Stimulated activated CD4-positive, alpha-beta T cell treated with anti-CD3 and anti-CD28 coated beads, TNF-alpha, amount 100 ng/mL, for 24 hours (primary cell): ENCODE results near the gene LIN28B.
"Not testable (repeated sequence)": the region's sequence is repeated elsewhere in the genome, so short reads cannot be mapped to it uniquely, and the experiment has no call there.

ENCODE experiments used
- DNase-seq, 3 experiments: peaks; one replicate each; pipeline ENCODE4 v3.0.0-alpha.2; 2020; ENCODE audit warnings: low read depth in 3 of 3

The LIN28B gene

DNA sequence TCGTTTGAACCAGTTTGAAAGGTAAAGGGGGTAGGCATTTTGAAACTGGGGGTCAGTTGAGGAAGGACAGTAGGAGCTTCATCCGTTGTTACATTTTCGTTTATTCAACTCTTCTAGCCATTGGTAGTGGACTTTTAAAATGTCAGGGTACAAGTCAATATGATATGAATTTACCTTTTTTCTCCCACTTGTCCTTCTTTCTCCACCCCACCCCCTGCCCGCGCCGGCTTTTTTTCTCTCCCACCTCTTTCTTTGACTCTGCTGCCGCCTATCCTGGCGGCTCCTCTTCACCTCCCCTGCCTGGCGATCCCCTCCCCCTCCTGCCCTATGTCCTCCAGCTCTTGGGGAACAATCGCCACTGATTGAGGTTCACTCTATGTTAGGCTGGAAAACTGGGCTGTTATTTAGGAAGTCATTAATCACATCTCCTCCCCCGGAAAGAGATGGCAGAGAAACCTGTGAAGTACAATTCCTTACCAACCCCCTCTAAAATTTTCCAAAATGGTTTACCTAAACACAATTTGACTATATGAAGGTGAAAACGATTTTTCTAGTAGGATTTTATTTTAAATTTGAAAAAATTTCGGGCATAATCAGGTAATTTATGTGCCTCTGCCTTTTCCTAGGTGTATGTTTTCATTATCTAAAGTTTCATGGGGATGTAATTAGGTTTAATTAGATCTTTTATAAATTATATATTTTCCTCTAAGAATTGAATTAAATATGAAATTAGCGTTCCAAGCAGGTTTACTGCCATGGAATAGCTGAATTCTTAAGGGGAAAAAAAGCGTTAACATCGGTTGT is 778 bp upstream of the LIN28B start:
- no peak for DNase-seq

DNA sequence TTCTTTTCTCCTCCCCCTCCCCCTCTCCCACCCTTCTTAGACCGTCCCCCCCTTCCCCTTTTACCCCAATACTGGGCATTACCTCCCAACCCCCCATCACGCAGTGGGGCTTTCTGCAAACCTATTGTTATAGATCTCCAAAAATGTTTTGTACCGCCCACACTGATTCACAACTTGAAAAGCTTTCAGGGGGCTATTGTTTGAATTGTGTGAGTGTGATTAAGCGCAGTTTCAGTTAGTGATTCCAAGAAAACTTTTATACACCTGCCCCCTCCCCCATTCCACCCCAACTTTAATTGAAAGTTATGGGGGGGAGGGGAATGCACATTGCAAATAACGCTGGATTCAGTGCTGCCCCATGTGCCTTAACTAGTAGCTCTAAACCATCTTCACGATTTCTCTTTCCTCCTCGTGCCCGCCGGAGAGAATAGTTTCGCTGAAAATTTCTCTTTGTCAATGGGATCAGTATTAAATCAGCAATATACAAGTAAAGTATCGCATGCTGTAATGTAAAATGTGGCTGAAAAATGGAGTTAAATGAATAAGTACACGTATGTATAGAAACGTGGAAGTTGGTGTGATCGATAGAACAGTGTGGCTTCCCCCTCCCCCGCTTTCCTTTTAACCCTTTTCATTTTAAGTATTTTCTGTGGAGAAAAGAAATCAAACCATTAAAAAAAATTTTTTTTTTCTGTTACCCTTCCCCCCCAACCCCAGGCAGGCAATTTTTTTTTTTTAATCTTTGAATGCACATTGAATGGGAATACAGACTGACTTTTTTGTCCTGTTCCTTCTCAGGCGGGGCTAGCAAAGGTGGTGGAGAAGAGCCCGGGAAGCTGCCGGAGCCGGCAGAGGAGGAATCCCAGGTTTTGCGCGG is 632 bp downstream of the LIN28B start:
- DNase-seq: no peak

DNA sequence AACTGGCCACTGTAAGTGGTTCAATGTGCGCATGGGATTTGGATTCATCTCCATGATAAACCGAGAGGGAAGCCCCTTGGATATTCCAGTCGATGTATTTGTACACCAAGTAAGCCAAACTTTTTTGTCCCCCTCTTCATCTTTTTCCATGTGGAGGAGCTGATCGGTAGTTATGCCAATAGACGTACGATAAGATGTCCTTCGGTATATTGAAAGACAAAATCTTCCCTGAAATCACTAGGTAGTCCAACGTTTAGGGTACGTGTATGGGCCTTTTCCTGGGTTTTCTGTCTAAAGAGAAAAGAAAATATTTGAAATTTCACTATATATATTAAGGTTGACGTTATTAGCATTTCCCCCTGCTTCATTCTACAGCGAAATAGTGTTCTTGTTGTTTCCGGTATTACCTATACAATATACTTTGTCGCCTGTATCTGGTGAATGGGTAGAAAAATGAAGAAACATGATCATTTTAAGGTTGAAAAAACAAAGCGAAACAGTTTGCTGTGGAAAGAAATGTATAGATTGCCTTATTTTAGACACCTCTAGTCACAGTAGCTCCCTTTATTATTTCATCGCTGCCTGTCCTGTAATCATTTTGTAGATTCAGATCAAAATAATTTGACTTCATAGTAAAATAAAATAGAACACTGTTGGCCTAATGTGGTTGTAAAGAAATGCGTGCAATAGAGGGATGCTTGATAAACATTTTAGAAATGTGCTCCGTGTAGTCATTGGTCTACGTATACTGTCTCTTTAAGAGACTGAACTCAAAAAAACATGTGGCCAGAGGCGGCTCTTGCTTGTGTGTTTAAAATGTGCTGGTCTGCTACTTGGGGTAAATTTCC is 1.5 kb downstream of the LIN28B start:
- no peak for DNase-seq

DNA sequence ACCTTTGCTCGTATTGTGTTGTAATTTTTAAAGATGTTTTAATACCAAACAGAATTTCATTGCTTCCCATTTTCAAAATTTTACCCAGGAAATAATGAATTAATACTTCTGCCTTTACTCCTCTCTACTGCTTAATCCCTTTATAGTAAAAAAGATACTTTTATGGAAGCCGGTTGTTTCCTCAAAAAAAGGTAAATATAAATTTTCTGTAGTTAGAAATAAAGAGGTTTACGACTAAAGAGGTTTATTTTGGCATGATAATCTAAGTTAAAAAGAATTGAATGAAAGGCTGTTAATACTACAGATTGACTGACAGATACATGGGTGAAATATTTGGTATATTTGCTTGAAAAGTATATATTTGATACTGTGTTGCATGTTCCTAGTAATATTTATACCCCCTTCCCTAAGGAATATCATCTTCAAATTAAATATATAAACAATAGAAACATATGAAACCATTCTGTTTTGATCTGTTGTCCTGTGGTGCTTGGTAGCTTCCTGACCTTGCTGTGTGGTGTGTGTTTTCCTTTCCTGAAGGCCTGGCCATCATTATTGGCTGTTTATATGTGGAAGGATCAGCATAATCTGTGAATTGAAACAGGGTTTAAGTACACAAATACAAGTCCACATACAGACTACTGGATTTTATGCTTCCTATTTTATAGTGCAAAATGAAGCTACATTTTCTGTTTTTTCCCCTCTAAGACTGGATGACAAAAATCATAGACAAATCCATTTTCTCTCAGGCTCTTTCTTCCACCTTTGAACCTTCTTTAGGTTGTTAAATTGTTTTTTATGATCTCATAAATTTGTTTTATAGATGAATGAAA is 2.3 kb downstream of the LIN28B start:
- DNase-seq: no peak

DNA sequence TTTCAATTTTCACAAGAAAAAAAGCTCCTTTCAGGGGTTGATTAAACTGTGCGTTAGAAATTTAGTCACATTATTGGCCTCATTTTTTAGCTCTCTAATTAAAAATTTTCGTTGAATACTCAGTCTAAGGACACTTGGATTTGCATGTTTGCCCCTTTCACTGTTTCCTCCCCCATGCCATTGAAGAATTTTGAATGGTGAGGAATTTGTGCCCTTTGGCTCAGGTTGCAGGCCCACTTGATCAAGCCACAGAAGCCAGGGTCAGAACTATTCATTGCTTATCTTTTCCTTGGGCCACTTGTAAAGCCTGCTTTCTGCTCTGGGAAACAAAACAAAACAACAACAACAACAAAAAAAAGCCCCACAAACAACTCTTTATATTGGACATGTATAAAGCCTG is 12.2 kb downstream of the LIN28B start:
- no peak for DNase-seq

DNA sequence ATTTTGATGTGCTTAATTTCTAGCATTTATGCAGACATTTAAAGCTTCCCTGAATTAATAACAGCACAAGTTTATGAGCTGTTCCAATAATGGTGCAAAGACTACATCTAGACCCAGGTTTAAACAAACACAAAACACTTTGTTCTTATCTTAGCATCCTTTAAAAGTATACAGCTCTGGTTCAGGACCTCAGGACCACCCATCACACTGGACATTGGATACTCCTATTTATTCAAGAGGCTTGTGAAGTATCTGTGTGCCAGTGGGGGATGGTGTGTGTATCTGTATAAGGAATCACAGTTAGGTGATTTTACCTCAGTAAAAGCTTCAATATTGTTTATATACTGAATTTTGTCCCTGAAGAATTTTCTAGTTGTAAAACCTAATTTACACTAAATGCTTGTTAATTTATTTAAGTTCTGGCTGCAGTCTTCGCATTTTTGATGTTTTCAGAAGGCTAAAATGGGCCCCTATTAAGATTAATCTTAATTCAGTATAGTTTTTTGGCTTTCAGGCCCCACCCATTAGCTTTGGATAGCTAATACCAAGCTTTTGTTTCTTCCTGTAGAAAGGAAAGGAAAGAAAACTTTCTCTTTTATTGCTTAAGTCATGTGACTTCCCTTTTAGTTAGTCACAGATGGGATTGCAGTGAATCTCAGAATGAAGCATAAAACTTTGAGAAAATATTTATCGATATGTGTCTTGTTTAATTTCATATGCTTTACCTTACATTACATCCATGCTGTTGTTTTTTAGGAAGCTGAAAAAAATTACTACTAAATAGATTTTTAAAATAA is 13.1 kb downstream of the LIN28B start:
- no peak for DNase-seq

DNA sequence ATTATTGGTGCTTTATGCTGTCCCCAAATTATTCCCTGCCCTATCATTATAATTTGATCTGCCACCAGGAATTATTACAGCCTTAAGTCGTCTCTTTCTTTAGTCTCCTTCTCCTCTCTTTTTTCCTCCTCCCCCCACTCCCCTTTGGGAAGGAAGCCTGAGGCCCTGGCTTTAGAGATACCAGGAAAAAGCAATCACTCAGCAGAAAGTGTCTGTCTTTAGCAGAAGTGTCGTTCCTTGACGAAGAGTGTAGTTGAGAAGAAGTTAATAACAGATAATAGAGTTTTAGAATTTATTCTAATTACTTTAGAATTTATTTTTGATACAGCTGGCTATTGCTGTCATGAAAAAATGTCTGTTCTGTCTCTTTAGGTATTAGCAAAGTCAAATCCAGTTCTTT is 16.5 kb downstream of the LIN28B start:
- no peak for DNase-seq

DNA sequence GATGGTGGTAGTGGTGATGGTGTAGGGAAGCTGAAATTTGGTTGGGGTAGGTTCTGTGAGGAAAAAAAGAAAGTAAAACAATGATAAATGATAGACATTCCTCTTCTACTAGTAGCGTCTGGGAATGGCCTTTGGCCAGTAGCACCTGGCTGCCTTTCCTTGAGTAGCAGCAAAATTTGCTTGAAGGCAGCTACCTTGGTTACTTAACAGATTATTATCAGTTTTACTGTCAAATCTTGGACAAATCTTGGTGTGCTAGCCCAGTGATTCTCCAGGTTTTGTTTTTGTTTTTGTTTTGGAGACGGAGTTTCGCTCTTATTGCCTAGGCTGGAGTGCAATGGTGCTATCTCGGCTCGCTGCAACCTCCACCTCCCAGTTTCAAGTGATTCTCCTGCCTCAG is 26.4 kb downstream of the LIN28B start:
- DNase-seq: no peak

DNA sequence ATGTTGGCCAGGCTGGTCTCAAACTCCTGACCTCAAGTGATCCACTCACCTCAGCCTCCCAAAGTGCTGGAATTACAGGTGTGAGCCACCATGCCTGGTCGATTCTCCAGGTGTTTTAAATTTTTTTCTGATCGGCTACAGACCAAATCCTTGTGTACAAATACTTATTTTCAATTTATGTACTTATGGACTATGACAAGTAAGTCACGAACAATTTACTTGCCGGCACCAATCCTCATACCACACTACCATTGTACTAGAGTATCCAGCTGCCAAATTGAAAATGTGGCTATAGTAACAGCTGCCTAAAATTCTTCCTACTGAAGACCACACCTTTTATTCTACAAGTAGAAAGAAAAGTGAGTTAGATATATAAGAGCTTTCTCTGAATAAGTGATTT is 26.9 kb downstream of the LIN28B start:
- DNase-seq: no peak

DNA sequence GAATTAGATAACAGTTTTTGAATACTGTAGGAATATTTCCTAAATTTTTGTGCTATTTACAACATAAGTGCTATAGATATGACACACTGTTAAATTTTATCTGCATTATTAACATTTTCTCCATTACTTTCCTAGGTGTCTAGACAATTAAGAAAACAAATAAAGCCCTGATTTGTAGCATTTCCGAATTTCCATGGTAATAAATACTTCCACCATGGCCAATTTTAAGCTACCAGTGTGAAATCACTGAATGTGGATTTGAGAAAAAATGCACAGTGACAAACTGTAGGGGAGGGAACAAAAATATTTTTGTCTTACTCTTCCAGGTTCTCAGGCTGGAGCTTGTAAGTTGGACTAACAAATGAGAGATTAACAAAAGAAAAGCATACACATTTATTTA is 27.9 kb downstream of the LIN28B start:
- no peak for DNase-seq

DNA sequence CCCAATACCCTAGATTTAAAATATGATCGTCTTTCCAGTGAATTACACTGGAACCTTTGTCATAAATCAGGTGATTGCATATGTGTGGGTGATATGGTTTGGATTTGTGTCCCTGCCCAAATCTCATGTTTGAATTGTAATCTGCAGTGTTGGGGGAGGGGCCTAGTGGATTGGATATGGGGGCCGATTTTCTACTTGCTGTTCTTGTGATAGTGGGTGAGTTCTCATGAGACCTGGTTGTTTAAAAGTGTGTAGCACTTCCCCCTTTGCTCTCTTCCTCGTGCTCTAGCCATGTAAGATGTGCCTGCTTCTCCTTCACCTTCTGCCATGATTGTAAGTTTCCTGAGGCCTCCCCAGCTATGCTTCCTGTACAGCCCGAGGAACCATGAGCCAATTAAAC is 29.0 kb downstream of the LIN28B start:
- not testable (repeated sequence) for DNase-seq

DNA sequence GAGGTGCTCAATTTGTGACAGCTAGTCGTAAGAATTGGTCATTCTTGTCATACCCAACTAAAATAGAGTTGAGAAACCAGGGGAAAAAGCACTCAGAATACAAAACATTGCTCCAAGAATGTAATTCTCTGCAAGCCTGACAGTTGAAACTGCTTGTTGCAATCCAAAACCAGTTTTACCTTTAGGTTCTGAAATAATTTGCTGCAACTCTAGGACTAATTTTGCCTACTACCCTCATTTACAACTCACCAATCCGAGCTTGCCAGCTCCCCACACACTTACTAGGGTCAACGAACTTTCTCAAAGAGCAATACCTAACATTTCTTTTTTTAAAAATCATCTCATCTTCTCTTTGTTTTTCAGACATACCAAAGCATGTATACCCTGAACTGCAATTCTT is 29.7 kb downstream of the LIN28B start:
- no peak for DNase-seq

DNA sequence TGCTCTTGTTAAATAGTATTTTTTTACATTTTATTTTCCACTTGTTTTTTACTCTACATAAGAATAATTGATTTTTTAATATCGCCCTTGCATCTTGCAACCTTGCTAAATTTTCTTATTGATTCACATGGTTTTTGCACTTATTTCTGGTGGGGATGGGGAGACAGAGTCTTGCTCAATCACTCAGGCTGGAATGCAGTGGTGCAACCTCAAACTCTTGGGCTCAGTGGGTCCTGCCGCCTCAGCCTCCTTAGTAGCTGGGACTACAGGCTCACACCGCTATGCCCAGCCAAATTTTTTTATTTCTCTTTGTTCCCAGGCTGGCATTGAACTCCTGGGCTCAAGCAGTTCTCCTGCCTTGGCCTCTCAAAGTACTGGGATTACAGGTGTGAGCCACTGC is 30.3 kb downstream of the LIN28B start:
- no peak for DNase-seq

DNA sequence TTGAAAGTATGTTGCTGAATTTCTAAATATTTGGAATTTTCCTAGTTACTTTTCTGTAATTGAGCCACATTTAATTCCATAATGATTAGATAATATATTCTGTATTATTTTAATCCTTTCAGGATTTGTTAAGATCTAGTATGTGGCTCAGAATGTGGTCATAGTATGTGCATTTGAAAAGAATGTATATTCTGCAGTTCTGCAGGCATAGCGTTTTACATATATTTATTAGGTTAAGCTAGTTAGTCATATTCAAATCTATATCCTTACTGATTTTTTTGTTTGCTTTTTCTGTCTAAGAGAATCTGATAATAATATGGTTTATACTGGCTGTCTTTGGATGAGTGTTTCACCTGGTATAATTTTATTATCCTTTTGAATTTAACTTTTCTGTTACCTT is 33.2 kb downstream of the LIN28B start:
- no peak for DNase-seq

DNA sequence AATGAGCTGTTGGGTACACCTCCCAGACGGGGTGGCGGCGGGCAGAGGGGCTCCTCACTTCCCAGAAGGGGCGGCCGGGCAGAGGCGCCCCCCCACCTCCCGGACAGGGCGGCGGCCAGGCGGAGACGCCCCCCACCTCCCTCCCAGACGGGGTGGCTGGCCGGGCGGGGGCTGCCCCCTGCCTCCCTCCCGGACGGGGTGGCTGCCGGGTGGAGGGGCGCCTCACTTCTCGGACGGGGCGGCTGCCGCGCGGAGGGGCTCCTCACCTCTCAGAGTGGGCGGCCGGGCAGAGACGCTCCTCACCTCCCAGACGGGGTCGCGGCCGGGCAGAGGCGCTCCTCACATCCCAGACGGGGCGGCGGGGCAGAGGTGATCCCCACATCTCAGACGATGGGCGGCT is 34.2 kb downstream of the LIN28B start:
- DNase-seq: not testable (repeated sequence)

DNA sequence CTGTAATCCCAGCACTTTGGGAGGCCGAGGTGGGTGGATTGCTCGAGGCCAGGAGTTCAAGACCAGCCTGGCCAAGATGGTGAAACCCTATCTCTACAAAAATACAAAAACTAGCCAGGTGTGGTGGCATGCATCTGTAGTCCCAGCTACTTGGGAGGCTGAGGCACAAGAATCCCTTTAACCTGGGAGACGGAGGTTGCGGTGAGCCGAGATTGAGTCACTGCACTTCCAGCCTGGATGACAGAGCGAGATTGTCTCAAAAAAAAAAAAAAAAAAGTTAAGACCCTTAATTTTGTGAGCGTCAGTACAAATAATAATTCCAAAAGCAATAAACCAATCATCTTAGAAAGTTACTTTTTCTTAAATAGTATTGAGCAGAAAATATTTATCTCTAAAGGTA is 36.7 kb downstream of the LIN28B start:
- DNase-seq: not testable (repeated sequence)

DNA sequence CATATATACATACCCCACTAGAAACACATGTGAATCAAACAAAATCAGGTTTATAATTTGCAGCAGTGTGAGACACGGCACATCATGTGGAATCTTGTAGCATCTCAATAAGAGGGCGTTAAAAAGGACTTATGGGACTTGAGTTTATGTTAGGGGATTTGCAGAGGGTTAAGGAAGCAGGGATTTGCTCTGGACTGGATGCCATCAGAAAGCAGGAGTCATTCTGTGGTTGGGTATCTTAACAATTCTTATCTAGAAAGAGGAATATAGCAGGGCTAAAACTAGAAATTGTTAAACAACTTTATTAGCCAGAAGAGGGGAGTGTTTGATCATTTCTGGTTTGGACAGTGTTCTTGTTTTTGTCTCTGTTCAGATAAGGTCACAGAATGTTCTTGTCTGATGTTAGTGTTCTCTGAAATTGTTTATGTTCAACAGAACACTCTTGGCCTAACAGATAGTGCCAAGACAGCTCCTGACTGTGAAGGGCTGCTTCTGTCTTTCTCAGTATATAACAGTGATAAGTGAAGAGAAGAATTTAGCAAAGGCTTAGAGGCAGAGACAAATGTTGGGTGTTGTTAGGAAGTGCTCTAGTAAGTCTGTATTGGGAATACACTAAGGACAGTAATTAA is 39.2 kb downstream of the LIN28B start:
- DNase-seq: no peak

DNA sequence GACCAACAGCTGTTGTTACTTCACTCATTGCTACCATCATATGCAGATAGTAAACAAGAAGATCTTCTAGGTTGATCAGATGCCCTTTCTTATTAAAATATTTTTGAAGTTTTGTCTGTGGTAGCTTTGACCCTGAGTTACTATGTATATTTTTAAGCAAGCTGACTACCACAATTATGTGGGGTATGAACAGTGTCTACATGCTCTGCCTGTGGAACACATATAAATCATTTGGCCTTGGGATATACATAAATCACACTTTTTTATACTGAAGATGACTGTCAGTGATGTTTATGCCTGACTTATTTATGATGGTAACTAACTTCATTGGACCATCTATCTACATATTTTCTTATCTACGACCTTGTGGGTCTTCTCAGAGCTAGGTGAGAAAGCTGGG is 44.2 kb downstream of the LIN28B start:
- DNase-seq: no peak

DNA sequence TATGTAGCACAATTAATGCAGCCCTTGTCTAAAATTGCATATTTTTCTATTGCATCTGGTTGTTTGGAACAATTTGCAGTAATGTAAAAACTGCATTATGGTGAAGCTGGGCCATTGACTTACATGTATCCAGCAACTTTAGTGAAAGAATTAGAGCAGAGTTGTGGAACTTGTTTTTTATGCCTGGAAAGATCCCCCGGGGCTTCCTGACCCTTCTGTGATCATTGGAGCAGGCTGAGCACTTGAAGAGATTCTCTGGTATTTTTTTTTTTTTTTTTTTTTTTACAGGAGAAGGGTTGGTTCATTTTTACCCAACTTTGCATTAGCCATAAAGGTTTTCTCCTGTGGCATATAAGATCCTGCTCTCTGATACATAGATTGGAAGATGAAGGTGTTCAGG is 45.0 kb downstream of the LIN28B start:
- no peak for DNase-seq

DNA sequence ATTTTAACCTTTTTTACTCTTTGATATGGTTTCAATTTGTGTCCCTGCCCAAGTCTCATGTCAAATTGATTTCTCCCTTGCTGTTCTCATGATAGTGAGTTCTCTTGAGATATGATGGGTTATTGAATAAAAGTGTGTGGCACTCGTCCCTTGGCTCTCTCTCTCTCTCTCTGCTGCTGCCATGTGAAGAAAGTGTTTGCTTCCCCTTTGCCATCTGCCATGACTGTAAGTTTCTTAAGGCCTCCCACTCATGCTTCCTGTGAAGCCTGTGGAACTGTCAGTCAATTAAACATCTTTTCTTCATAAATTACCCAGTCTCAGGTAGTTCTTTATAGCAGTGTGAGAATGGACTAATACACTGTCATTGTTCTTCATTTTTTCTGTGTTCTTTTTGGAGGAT is 48.5 kb downstream of the LIN28B start:
- no peak for DNase-seq
